ENCODE data around the gene CLCN2.

Gene CLCN2

DNA sequence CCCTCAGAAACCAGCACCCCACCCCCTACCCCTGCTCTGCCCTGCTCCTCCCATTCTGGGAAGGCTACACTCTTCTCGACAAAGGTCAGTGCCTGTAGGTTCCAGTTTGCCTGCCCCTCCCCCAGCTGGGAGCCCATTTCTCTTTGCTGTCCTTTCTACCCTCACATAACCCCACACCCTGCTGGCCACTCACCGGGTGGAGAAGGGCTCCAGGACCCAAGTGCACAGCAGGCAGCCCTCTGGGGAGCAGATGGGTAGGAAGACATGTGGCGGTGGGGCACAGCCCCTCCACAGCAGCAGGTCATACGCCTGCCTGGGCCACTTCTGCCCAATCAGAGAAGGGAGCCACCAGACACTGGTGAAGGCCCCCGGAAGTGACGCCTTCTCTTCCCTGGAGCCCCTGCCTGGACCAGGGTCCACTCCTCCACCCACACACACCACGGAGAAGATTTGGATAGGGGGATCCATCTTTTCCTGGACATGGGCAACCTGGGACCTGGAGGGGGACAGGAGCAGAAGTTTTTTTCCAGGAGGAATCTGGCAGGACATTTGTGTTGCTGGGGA, 16.6 kb upstream of the CLCN2 start, which contains the start of gene THPO:
Gene THPO, minus strand, starts transcription at position 326 of the 564 bp plus-strand sequence. CDS start 1,948 bp downstream, outside the sequence.
- TF ChIP-seq EZH2phosphoT487 (conservative IDR thresholded peaks at IDR 0.05; ENCODE audit: low read length), result no peak
- TF ChIP-seq, protein P1, sequence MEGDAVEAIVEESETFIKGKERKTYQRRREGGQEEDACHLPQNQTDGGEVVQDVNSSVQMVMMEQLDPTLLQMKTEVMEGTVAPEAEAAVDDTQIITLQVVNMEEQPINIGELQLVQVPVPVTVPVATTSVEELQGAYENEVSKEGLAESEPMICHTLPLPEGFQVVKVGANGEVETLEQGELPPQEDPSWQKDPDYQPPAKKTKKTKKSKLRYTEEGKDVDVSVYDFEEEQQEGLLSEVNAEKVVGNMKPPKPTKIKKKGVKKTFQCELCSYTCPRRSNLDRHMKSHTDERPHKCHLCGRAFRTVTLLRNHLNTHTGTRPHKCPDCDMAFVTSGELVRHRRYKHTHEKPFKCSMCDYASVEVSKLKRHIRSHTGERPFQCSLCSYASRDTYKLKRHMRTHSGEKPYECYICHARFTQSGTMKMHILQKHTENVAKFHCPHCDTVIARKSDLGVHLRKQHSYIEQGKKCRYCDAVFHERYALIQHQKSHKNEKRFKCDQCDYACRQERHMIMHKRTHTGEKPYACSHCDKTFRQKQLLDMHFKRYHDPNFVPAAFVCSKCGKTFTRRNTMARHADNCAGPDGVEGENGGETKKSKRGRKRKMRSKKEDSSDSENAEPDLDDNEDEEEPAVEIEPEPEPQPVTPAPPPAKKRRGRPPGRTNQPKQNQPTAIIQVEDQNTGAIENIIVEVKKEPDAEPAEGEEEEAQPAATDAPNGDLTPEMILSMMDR (IDR thresholded peaks at IDR 0.05; ENCODE audit: insufficient read depth, low read length, poor library complexity, severe bottlenecking), result no peak
- Histone ChIP-seq H3K4me3 (ENCODE audit: insufficient read depth, low read length, poor library complexity, severe bottlenecking) (no peak within 1 kb of the TSS), H3K4me2 (ENCODE audit: low read depth, low read length, poor library complexity, severe bottlenecking) (no peak within 1 kb of the TSS), H3K27ac (ENCODE audit: low read depth, low read length) (no peak within 1 kb of the TSS), H3F3A (ENCODE audit: insufficient read depth) (no peaks in the 10 kb centered on the region), H3K36me3 (ENCODE audit: low read length) (no peaks in the 10 kb centered on the region), H3K27me3 (ENCODE audit: low read length) (no peaks in the 10 kb centered on the region), H3K9ac (ENCODE audit: low read length) (no peak within 1 kb of the TSS), H3K9me2 (replicated peaks; ENCODE audit: insufficient read depth, low read length) (no peaks in the 10 kb centered on the region), H4K20me1 (ENCODE audit: low read depth, low read length) (no peaks in the 10 kb centered on the region), H3K79me2 (ENCODE audit: insufficient read depth, low read length) (no peaks in the 10 kb centered on the region), H3K9me3 (ENCODE audit: insufficient read depth, low read length) (no peaks in the 10 kb centered on the region), H2AFZ (ENCODE audit: low read depth, low read length, severe bottlenecking) (no peak within 1 kb of the TSS)

DNA sequence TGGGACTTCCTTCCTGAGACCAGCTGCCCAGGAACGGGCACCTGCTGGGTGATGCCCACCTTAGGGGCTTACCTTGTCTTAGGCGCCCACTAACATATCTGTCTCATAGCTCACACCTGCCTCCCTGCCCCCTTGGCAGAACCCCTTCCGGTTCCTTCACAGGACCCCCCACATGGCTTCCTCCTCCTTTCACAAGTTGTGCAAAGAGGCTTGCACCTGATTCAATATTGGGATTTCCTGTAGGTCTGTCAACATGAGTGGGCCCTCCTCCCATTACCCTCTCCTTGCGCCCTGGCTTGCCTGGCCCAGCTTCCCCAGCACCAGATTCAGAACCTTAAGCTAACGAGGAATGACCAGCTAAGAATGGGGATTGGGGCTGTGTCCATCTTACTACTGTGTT, 16.0 kb upstream of the CLCN2 start:
- Histone ChIP-seq H2AFZ (ENCODE audit: low read depth, low read length, severe bottlenecking) (no peak overlapping the region), H3K9me3 (ENCODE audit: insufficient read depth, low read length) (no peaks in the 10 kb centered on the region), H3K27me3 (ENCODE audit: low read length) (no peaks in the 10 kb centered on the region), H3K36me3 (ENCODE audit: low read length) (no peaks in the 10 kb centered on the region), H3K9ac (ENCODE audit: low read length) (no peak overlapping the region), H3K4me3 (ENCODE audit: insufficient read depth, low read length, poor library complexity, severe bottlenecking) (no peak overlapping the region), H3K27ac (ENCODE audit: low read depth, low read length) (no peak overlapping the region), H4K20me1 (ENCODE audit: low read depth, low read length) (no peaks in the 10 kb centered on the region), H3F3A (ENCODE audit: insufficient read depth) (no peaks in the 10 kb centered on the region), H3K4me2 (ENCODE audit: low read depth, low read length, poor library complexity, severe bottlenecking) (no peak overlapping the region), H3K79me2 (ENCODE audit: insufficient read depth, low read length) (no peaks in the 10 kb centered on the region), H3K9me2 (replicated peaks; ENCODE audit: insufficient read depth, low read length) (no peaks in the 10 kb centered on the region)
- no peak for TF ChIP-seq EZH2phosphoT487 (conservative IDR thresholded peaks at IDR 0.05; ENCODE audit: low read length)
- TF ChIP-seq, protein P1 (IDR thresholded peaks at IDR 0.05; ENCODE audit: insufficient read depth, low read length, poor library complexity, severe bottlenecking), result no peak

GRCh38 chr3:184375747-184376461, 14.5 kb upstream of the CLCN2 start:
- no peak for TF ChIP-seq EZH2phosphoT487 (conservative IDR thresholded peaks at IDR 0.05; ENCODE audit: low read length)
- TF ChIP-seq, protein P1 (IDR thresholded peaks at IDR 0.05; ENCODE audit: insufficient read depth, low read length, poor library complexity, severe bottlenecking), result no peak
- no peaks in the 10 kb centered on the region for H4K20me1 ChIP-seq (ENCODE audit: low read depth, low read length)

More at GRCh38 chr3:184375747-184376461, 14.5 kb upstream of the CLCN2 start:
- Histone ChIP-seq H3K27ac (ENCODE audit: low read depth, low read length) (no peak overlapping the region), H3K4me2 (ENCODE audit: low read depth, low read length, poor library complexity, severe bottlenecking) (no peak overlapping the region), H3K9ac (ENCODE audit: low read length) (no peak overlapping the region), H3K36me3 (ENCODE audit: low read length) (no peaks in the 10 kb centered on the region), H2AFZ (ENCODE audit: low read depth, low read length, severe bottlenecking) (no peak overlapping the region), H3K9me3 (ENCODE audit: insufficient read depth, low read length) (no peaks in the 10 kb centered on the region), H3K9me2 (replicated peaks; ENCODE audit: insufficient read depth, low read length) (no peaks in the 10 kb centered on the region), H3K27me3 (ENCODE audit: low read length) (no peaks in the 10 kb centered on the region), H3K79me2 (ENCODE audit: insufficient read depth, low read length) (no peaks in the 10 kb centered on the region), H3K4me3 (ENCODE audit: insufficient read depth, low read length, poor library complexity, severe bottlenecking) (no peak overlapping the region), H3F3A (ENCODE audit: insufficient read depth) (peaks cover 10% of the 10 kb centered on the region)

Data from SU-DHL-6 (cell line).